Activated CD8-positive, alpha-beta memory T cell treated with anti-CD3 and anti-CD28 coated beads for 48 hours (primary cell): ENCODE measurements around the gene RPS19BP1.
A peak's percentile ranks its signal among the peaks of the same experiment; 100 is the strongest.

ENCODE experiments used
- DNase-seq, 3 experiments: peaks; one replicate each; pipeline ENCODE4 v3.0.0-alpha.2; 2020; ENCODE audit warnings: low read depth in 2 of 3, low spot score in 2 of 3

Gene RPS19BP1

DNA sequence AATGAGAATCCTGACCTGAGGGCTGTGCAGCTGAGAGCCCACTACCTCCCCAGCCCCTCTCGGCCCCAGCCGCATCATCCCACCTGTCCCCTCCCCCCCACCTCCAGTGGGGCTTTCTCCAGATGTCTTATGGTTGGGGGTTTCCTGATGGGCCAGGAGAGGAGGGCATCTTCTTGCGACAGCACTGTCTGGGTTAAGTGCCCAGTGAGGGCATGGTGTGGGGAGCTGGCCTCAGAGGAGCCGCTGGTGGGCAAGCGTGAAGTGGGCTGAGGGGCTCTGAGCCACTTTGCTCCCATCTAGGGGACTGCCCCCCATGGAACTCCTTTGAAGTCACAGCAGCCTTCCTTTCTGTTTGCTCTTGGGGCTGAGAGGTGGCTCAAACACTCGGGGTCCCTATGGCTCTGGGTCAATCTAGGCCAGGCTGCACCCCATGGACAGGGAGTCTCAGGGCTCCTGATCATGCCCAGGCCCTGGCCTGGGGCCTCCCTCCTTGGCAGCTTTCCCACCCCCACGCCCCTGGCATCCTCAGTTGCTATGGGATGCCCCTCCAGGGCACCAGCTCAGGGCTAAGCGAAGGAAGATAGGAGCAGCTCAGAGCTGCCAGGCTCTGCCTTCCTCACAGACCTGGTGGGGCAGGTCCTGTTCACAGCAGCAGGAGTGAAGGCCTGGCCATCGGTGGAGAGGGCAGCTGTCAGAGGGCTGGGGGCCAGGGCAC lies 41.4 kb downstream of the RPS19BP1 start:
- no peak for DNase-seq

DNA sequence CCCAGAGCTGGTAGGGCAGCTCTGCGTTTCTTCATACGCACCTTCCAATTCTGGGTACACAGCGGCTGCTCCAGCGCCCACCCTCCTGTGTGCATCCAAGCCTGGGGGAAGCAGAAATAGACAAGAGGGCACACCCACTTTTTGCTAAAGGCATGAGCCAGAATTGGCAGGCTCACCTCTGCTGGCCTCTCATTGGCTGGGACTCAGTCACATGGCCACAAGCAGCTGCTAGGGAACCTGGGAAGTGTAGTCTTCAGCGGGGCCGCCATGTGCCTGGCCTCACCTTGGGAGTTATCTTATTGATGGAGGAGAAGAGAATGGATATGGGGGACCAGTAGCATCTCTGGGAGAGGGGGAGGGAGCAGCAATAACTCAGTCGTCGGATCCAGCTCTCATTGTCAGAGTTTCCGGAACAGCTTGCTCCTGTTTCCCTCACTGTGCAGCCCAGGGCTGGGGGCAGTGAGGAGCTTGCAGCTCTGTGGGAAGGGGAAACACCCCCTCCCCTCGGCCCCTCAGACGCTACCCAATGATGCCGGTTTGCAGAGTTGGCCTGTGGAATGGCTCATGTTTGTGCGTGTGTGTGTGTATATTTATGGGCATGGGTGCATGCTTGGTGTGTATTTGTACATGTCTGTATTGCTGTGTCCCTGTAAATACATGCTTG lies 42.3 kb downstream of the RPS19BP1 start:
- DNase-seq: peak; percentile 25 to 54 (median 38)

DNA sequence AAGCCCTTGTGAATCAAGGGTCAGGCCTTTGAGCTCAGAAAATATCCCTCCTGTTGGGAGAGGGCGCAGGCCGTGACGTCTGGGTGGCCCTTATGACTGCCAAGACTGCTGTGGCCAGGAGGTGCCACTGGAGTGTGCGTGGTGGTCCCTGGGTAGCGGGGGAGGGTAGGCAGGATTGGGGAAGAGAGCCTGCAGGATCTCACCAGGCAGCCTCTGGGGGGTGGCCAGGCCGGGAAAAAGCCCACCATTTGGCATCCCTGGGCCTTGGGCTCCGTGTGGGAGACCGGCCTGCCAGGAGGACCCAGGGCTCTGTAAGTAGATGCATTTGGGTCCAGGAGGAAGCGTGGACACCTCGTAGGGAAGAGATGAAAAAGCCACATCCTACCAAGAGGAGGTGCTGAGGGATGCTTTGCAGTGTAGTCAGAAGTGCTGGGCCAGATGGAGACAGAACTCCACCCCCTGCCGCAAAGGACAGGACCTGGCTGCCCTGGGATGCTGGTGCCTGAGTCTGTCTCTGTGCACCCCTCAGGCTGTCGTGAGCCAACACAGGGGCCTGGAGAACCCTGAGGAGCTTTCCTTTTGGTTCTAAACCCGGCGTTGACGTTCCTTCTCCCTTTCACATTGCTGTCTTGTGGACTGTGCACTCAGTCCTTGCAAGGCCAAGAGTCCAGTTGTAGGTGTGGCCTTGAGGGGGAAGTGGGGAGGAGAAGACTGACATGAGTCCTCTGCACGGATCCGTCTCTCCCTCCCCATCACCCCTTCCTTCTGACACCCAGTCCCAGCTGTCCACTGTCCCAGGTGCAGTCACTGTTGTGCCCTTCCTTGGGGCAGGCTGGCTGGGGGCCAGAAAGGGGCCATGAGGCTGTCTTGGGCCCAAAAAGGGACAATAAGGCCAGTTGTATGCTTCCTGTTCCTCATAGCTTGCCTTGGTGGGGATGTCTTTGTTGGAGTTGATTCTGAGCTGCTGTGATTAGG lies 43.2 kb downstream of the RPS19BP1 start:
- no peak for DNase-seq

DNA sequence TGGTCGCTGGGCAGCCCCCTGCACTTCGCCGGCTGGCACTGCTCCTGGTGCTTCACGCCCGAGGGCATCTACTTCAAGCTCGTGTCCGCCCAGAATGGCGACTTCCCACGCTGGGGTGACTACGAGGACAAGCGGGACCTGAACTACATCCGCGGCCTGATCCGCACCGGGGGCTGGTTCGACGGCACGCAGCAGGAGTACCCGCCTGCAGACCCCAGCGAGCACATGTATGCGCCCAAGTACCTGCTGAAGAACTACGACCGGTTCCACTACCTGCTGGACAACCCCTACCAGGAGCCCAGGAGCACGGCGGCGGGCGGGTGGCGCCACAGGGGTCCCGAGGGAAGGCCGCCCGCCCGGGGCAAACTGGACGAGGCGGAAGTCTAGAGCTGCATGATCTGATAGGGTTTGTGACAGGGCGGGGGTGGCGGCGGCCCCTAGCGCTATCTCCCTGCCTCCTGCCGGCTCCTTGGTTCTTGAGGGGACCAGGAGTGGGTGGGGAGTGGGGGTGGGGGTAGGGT lies 43.9 kb downstream of the RPS19BP1 start:
- no peak for DNase-seq

DNA sequence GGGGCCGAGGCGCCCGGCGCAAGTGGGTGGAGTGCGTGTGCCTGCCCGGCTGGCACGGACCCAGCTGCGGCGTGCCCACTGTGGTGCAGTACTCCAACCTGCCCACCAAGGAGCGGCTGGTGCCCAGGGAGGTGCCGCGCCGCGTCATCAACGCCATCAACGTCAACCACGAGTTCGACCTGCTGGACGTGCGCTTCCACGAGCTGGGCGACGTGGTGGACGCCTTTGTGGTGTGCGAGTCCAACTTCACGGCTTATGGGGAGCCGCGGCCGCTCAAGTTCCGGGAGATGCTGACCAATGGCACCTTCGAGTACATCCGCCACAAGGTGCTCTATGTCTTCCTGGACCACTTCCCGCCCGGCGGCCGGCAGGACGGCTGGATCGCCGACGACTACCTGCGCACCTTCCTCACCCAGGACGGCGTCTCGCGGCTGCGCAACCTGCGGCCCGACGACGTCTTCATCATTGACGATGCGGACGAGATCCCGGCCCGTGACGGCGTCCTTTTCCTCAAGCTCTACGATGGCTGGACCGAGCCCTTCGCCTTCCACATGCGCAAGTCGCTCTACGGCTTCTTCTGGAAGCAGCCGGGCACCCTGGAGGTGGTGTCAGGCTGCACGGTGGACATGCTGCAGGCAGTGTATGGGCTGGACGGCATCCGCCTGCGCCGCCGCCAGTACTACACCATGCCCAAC lies 44.6 kb downstream of the RPS19BP1 start:
- no peak for DNase-seq

DNA sequence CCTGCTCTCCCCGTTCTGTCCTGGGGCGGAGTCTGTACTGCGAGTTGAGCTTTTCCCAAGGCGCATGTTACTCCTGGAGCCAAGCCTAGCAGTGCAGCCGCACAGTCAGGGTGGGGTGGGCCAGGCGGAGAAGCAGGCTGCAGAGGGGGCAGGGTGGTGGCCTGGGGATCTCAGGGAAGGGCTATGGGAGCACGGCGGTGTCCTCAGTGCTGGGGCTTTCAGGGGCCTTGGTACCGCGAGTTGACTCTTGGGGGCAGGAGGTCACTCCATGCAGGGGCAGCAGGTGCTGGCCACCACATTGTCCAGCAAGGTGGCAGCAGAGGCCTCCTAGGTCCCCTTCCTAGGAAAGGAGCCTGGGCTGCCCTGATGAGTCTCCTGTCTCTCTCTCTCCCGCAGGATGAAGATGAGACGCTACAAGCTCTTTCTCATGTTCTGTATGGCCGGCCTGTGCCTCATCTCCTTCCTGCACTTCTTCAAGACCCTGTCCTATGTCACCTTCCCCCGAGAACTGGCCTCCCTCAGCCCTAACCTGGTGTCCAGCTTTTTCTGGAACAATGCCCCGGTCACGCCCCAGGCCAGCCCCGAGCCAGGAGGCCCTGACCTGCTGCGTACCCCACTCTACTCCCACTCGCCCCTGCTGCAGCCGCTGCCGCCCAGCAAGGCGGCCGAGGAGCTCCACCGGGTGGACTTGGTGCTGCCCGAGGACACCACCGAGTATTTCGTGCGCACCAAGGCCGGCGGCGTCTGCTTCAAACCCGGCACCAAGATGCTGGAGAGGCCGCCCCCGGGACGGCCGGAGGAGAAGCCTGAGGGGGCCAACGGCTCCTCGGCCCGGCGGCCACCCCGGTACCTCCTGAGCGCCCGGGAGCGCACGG lies 45.4 kb downstream of the RPS19BP1 start:
- no peak for DNase-seq

DNA sequence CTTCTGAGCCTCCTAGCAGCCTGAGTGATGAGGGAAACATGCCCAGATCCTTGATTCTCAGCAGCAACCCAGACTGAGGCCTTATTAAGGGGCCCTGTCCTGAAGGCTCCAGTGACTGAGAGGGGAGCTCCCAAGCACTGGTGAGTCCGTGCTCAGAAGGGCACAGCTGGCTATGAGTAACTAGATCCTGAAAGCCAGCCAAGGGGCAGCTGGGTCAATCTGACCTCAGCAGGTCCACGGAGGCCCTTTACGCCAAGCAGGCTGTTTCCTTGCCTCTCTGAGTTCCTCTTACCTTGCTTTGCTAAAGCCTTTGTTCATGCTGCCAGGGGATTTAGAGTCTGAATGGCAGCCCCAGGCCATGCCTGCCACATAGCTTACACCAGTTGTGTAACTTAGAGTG lies 49.8 kb downstream of the RPS19BP1 start:
- DNase-seq: no peak

DNA sequence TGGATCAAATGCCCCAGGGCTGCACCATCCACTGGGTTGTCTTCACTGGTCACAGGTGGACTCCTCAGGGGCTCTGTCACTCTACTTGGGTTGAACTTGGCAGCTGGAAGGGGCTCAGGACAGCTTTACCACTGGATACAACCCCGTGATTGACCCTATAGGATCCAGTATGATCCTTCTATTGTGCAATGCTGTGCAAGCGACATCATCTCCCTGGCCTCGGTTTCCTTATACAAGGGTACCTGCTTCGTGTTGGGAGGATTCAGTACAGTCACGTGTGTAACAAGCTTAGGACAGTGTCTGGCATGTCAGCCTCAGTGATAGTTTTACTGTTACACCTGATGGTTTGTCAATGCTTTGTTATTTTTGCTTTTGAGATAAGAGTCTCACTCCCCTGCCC lies 51.0 kb downstream of the RPS19BP1 start:
- DNase-seq: no peak

DNA sequence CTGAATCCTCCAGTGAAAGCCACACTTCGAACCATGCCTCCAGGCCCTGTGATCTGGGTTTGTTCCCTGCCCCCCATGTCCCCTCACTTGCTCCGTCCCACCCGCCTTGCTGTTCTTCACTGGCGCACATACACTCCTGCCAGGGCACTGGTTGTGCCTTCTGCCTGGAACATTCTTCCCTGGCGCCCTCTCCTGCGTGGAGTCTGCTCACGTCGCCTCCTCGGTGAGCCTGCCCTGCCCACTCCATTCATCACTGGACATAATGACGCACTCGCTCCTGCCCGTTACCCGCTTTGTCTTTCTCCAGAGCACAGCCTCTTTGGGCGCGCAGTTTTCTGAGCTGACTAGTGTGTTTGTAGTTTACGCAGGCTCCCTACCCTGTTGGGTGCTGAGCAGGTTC lies 51.5 kb downstream of the RPS19BP1 start:
- no peak for DNase-seq

DNA sequence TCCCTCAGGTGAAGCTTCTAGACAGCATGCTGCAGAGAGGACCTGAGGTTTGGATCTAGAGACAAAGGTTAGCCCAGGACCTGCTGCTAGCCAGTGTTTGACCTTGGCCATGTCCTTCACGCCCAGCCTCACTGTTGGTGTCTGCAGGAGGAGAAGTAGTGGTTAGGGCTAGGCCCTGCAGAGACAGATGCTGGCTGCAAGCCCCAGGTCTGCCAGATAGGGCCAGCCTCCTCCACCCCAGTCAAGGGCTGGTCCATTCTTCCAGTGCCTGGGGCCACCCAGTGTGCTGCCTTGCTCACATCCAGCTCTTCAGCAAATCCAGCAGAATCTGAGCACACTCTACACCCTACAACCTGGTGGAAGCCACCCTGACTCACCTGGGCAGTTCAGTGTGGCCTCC lies 52.0 kb downstream of the RPS19BP1 start:
- no peak for DNase-seq

DNA sequence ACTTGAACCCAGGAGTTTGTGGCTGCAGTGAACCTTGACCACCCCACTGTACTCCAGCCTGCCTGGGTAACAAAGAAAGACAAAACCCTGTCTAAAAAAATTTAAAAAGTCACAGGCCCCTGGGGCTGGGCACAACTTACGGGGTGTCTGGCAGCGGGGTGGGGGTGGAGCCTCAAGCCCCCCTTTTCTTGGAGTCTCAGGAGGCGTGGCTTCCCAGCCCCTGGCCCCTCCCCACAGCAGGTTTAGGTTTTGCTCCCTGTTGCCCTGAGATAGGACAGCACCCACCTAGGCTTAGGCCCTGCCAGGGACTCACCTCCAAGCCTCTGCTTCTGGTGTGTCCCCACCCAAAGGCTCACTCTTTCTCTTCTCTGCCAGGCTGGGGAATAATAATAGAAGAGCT lies 53.3 kb downstream of the RPS19BP1 start:
- DNase-seq: no peak
